Neural crest cell (in vitro differentiated cells): ENCODE results near the gene TSHZ1. TPM values are rescaled to one million over a fixed set of nuclear protein-coding genes. Genes with fewer than 3 reads are reported as not detected.

ENCODE experiments used
- DNase-seq: peaks from one replicate; pipeline ENCODE4 v3.0.0; 2021; ENCODE audit warnings: low read depth, mixed read lengths, low spot score
- H3K27ac Mint-ChIP-seq: one replicate; pipeline ENCODE4 v1.8.0; 2021; ENCODE audit warnings: mild to moderate bottlenecking, mixed read lengths; ENCODE audit not compliant: unreplicated experiment
- H3K27me3 Mint-ChIP-seq: 2 replicates; pipeline ENCODE4 v1.8.0; 2021; ENCODE audit warnings: low read depth, mild to moderate bottlenecking, mixed read lengths
- H3K36me3 Mint-ChIP-seq: 2 replicates; pipeline ENCODE4 v1.8.0; 2021; ENCODE audit warnings: low read depth, mild to moderate bottlenecking, mixed read lengths
- H3K4me1 Mint-ChIP-seq: 2 replicates; pipeline ENCODE4 v1.8.0; 2021; ENCODE audit warnings: mixed read lengths
- H3K4me3 Mint-ChIP-seq: one replicate; pipeline ENCODE4 v1.8.0; 2021; ENCODE audit warnings: mild to moderate bottlenecking, mixed read lengths
- H3K9me3 Mint-ChIP-seq: 2 replicates; pipeline ENCODE4 v1.8.0; 2021; ENCODE audit warnings: mixed read lengths
- CTCF ChIP-seq: fragments of 200-600 bp; sonication (generic); conservative IDR thresholded peaks from 2 replicates; pipeline ENCODE4 v1.5.0; 2021; ENCODE audit warnings: antibody characterized with exemption, mild to moderate bottlenecking
- total RNA-seq: library from RNA; stranded (reverse); gene quantifications from 2 replicates; pipeline ENCODE4 v1.2.1, GENCODE V29; 2021

TSHZ1 gene
- total RNA-seq, 1 donor from 2014 or later: 6.9 TPM

- Mint-ChIP-seq H3K4me3 (no peak overlapping the region), H3K27me3 (no peaks in the 10 kb centered on the region), H3K36me3 (no peaks in the 10 kb centered on the region), H3K9me3 (no peaks in the 10 kb centered on the region), H3K27ac (no peak overlapping the region), H3K4me1 (peaks cover 13% of the 10 kb centered on the region)
- DNase-seq: no peak
- no peak for TF ChIP-seq CTCF
These were observed 36.9 kb upstream of the TSHZ1 start for GRCh38 chr18:75173738-75174137.

GRCh38 chr18:75176849-75177248, 33.7 kb upstream of the TSHZ1 start:
- H3K4me3 Mint-ChIP-seq: no peak overlapping the region
- DNase-seq: no peak
- peaks cover 2% of the 10 kb centered on the region for H3K9me3 Mint-ChIP-seq
- H3K27me3 Mint-ChIP-seq: no peaks in the 10 kb centered on the region
- H3K4me1 Mint-ChIP-seq: peaks cover 13% of the 10 kb centered on the region
- H3K27ac Mint-ChIP-seq: no peak overlapping the region
- no peaks in the 10 kb centered on the region for H3K36me3 Mint-ChIP-seq
- no peak for TF ChIP-seq CTCF

GRCh38 chr18:75178376-75178775, 32.2 kb upstream of the TSHZ1 start:
- Mint-ChIP-seq H3K27me3 (no peaks in the 10 kb centered on the region), H3K27ac (no peak overlapping the region), H3K9me3 (peaks cover 2% of the 10 kb centered on the region), H3K4me3 (no peak overlapping the region), H3K36me3 (no peaks in the 10 kb centered on the region), H3K4me1 (peaks cover under 1% of the 10 kb centered on the region)
- DNase-seq: no peak
- no peak for TF ChIP-seq CTCF

- no peak for DNase-seq
- Mint-ChIP-seq H3K27me3 (no peaks in the 10 kb centered on the region), H3K4me3 (no peak overlapping the region), H3K9me3 (peaks cover 2% of the 10 kb centered on the region), H3K27ac (no peak overlapping the region), H3K36me3 (no peaks in the 10 kb centered on the region), H3K4me1 (no peaks in the 10 kb centered on the region)
- TF ChIP-seq CTCF: no peak
These were observed 30.6 kb upstream of the TSHZ1 start for GRCh38 chr18:75179819-75180600.

- Mint-ChIP-seq H3K4me3 (no peak overlapping the region), H3K27ac (no peak overlapping the region), H3K27me3 (no peaks in the 10 kb centered on the region), H3K9me3 (peaks cover 2% of the 10 kb centered on the region), H3K4me1 (no peaks in the 10 kb centered on the region), H3K36me3 (no peaks in the 10 kb centered on the region)
- no peak for DNase-seq
- no peak for TF ChIP-seq CTCF
These were observed 27.1 kb upstream of the TSHZ1 start for GRCh38 chr18:75183524-75183923.
